Peyer's patch (tissue), 4 donors: ENCODE data around the gene LY6G6F. TPM values are rescaled to one million over a fixed set of nuclear protein-coding genes. Genes with fewer than 3 reads are reported as not detected.
A peak's percentile ranks its signal among the peaks of the same experiment; 100 is the strongest.
"Not testable (repeated sequence)": the region's sequence is repeated elsewhere in the genome, so short reads cannot be mapped to it uniquely, and the experiment has no call there.

Experiments
- DNase-seq, 3 donors: peaks; one replicate each; pipeline ENCODE4 v3.0.0-alpha.2; 2017 to 2019
- H3K27ac ChIP-seq, 4 donors: fragments of 200-600 bp; sonication (generic); one replicate each; pipeline ENCODE4 v1.5.1; 2016 to 2019
- H3K27me3 ChIP-seq, 2 donors: fragments of 200-600 bp; sonication (generic); one replicate each; pipeline ENCODE4 v1.5.1; 2019
- H3K36me3 ChIP-seq, 3 donors: fragments of 200-600 bp; sonication (generic); one replicate each; pipeline ENCODE4 v1.5.1; 2016 to 2019
- H3K4me1 ChIP-seq, 4 donors: fragments of 200-600 bp; sonication (generic); one replicate each; pipeline ENCODE4 v1.5.1; 2016 to 2019
- H3K4me3 ChIP-seq, 4 donors: fragments of 200-600 bp; sonication (generic); 1 replicate in 3 of 4; 2 replicates in 1 of 4; pipeline ENCODE4 v1.5.1; 2016 to 2019; ENCODE audit warnings: mild to moderate bottlenecking in 1 of 4
- H3K9me3 ChIP-seq, 4 donors: fragments of 200-600 bp; sonication (generic); one replicate each; pipeline ENCODE4 v1.5.1; 2016 to 2019; ENCODE audit warnings: mild to moderate bottlenecking in 1 of 4
- CTCF ChIP-seq, 6 experiments: fragments of 450-650 bp in 4 of 6; fragments of 200-600 bp in 2 of 6; sonication (generic) in 1 of 6; IDR thresholded peaks; one replicate each; pipeline ENCODE4 v1.5.1; 2017 to 2019; ENCODE audit warnings: antibody characterized with exemption in 6 of 6, mild to moderate bottlenecking in 3 of 6, moderate library complexity in 1 of 6
- POLR2A ChIP-seq, 2 donors: fragments of 450-650 bp; IDR thresholded peaks; one replicate each; pipeline ENCODE4 v1.5.1; 2017; ENCODE audit warnings: antibody characterized with exemption in 2 of 2, mild to moderate bottlenecking in 2 of 2, moderate library complexity in 2 of 2
- total RNA-seq, 4 donors: library from RNA; depleted of rRNA; stranded (reverse); fragments of >200 nt; gene quantifications; one replicate each; pipeline ENCODE4 v1.1.0, GENCODE V29; 2016

LY6G6F gene
- total RNA-seq, 4 donors from 2014 or later = not detected

GRCh38 chr6:31702405-31702818 lies 4.3 kb upstream of the LY6G6F start:
- Histone ChIP-seq H3K36me3 (peaks cover 0 to 21% (median 0%) of the 10 kb centered on the region in 3 donors), H3K27me3 (no peaks in the 10 kb centered on the region), H3K4me1 (peaks cover 0 to 26% (median 9%) of the 10 kb centered on the region in 4 donors), H3K9me3 (no peaks in the 10 kb centered on the region), H3K27ac (peak overlapping the region; percentile 95 to 99 (median 97)), H3K4me3 (peak overlapping the region; percentile 77 to 85 (median 82))
- no peak for DNase-seq
- TF ChIP-seq POLR2A (IDR thresholded peaks at IDR 0.05) (no peak), CTCF (IDR thresholded peaks at IDR 0.05) (no peak)

- Histone ChIP-seq H3K9me3 (no peaks in the 10 kb centered on the region), H3K27me3 (no peaks in the 10 kb centered on the region), H3K4me3 (peak within 1 kb of the TSS; percentile 77 to 85 (median 82))
Observed at GRCh38 chr6:31702819-31703716, 3.6 kb upstream of the LY6G6F start, which contains the start of gene ABHD16A. ABHD16A (minus strand) TSS chr6:31703324; CDS start chr6:31703281, 43 bp downstream.

GRCh38 chr6:31705931-31706330 lies 735 bp upstream of the LY6G6F start:
- Histone ChIP-seq H3K4me3 (no peak overlapping the region), H3K36me3 (no peaks in the 10 kb centered on the region), H3K27ac (no peak overlapping the region), H3K9me3 (no peaks in the 10 kb centered on the region), H3K27me3 (no peaks in the 10 kb centered on the region), H3K4me1 (peaks cover 0 to 21% (median 9%) of the 10 kb centered on the region in 4 donors)
- DNase-seq = no peak
- TF ChIP-seq POLR2A (IDR thresholded peaks at IDR 0.05) (no peak), CTCF (IDR thresholded peaks at IDR 0.05) (no peak)

More at GRCh38 chr6:31702819-31703716, 3.6 kb upstream of the LY6G6F start, which contains the start of gene ABHD16A:
- Histone ChIP-seq H3K4me1 (peaks cover 0 to 26% (median 9%) of the 10 kb centered on the region in 4 donors), H3K36me3 (peaks cover 0 to 16% (median 0%) of the 10 kb centered on the region in 3 donors), H3K27ac (peak within 1 kb of the TSS; percentile 95 to 99 (median 97))
- TF ChIP-seq POLR2A (IDR thresholded peaks at IDR 0.05) = peak; percentile 94 to 97
- TF ChIP-seq CTCF (IDR thresholded peaks at IDR 0.05) = peak in 5 of 6 experiments; percentile 18 to 35 (median 28)
- DNase-seq = peak; percentile 99 to 100 (median 100)

GRCh38 chr6:31707701-31708100 lies 1.0 kb downstream of the LY6G6F start:
- no peaks in the 10 kb centered on the region for H3K36me3 ChIP-seq

GRCh38 chr6:31708224-31708623 lies 1.6 kb downstream of the LY6G6F start:
- H3K36me3 ChIP-seq = no peaks in the 10 kb centered on the region
- H3K4me1 ChIP-seq = peaks cover 0 to 14% (median 0%) of the 10 kb centered on the region in 4 donors
- no peak for TF ChIP-seq CTCF (IDR thresholded peaks at IDR 0.05)
- TF ChIP-seq POLR2A (IDR thresholded peaks at IDR 0.05) = no peak
- H3K27me3 ChIP-seq = no peaks in the 10 kb centered on the region
- H3K27ac ChIP-seq = no peak overlapping the region
- H3K9me3 ChIP-seq = no peaks in the 10 kb centered on the region
- H3K4me3 ChIP-seq = no peak overlapping the region
- no peak for DNase-seq

More at GRCh38 chr6:31707701-31708100, 1.0 kb downstream of the LY6G6F start:
- Histone ChIP-seq H3K9me3 (no peaks in the 10 kb centered on the region), H3K4me3 (no peak overlapping the region), H3K27ac (no peak overlapping the region), H3K27me3 (no peaks in the 10 kb centered on the region), H3K4me1 (peaks cover 0 to 14% (median 0%) of the 10 kb centered on the region in 4 donors)
- no peak for TF ChIP-seq CTCF (IDR thresholded peaks at IDR 0.05)
- DNase-seq = no peak

GRCh38 chr6:31709157-31709556 lies 2.5 kb downstream of the LY6G6F start:
- not testable (repeated sequence) for DNase-seq, H3K4me3 ChIP-seq, H3K27ac ChIP-seq, H3K27me3 ChIP-seq, H3K9me3 ChIP-seq, H3K36me3 ChIP-seq
- peaks cover 0 to 15% (median 1%) of the 10 kb centered on the region in 4 donors for H3K4me1 ChIP-seq
